GM23338 (cell line): ENCODE data around the gene DERA.

Source experiments
- CREB1 ChIP-seq: fragments of 250-450 bp; sonication (Bioruptor Pico); IDR thresholded peaks from 2 replicates; pipeline ENCODE4 v1.5.0; 2020; ENCODE audit warnings: low read depth, mild to moderate bottlenecking, moderate library complexity
- EZH2 ChIP-seq: fragments of 200-600 bp; sonication (generic); IDR thresholded peaks from one replicate; pipeline ENCODE4 v1.8.0; 2017; ENCODE audit warnings: antibody characterized with exemption, mild to moderate bottlenecking, low read depth; ENCODE audit not compliant: unreplicated experiment
- EZH2phosphoT487 ChIP-seq: fragments of 200-600 bp; sonication (generic); IDR thresholded peaks from one replicate; pipeline ENCODE4 v1.8.1; 2018; ENCODE audit warnings: antibody characterized with exemption; ENCODE audit not compliant: unreplicated experiment
- TF ChIP-seq, protein P1 (sequence below), 2 experiments: fragments of 200-600 bp in 1 of 2; sonication (generic) in 1 of 2; conservative IDR thresholded peaks; 2 replicates each; pipeline versions ENCODE4 v1.5.1 to v1.6.1; 2016 to 2017; ENCODE audit warnings: antibody characterized with exemption in 2 of 2, low read depth in 2 of 2, mild to moderate bottlenecking in 2 of 2, moderate library complexity in 1 of 2
- TF ChIP-seq, protein P2 (sequence below): IDR thresholded peaks from one replicate; pipeline ENCODE4 v1.6.1; 2018; ENCODE audit warnings: antibody characterized with exemption; ENCODE audit not compliant: unreplicated experiment

DNA sequence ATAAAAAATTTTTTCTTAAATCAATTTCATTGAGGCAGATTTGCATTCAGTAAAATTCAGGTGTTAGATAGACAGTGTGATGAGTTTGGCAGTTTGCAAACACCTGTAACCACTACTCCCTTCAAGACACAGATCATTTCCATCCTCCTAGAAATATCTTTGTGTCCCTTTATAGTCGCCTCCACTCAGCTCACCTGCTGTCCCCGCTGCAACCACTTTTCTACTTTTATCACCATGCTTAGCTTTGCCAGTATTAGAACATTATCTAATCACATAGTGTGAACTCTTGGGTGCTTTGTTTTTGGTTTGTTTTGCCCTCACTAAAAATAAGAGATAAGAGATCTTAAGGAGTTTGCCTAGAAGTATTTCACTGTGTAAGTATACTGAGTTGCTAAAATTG, 73.8 kb downstream of the DERA start:
- TF ChIP-seq, protein P1, sequence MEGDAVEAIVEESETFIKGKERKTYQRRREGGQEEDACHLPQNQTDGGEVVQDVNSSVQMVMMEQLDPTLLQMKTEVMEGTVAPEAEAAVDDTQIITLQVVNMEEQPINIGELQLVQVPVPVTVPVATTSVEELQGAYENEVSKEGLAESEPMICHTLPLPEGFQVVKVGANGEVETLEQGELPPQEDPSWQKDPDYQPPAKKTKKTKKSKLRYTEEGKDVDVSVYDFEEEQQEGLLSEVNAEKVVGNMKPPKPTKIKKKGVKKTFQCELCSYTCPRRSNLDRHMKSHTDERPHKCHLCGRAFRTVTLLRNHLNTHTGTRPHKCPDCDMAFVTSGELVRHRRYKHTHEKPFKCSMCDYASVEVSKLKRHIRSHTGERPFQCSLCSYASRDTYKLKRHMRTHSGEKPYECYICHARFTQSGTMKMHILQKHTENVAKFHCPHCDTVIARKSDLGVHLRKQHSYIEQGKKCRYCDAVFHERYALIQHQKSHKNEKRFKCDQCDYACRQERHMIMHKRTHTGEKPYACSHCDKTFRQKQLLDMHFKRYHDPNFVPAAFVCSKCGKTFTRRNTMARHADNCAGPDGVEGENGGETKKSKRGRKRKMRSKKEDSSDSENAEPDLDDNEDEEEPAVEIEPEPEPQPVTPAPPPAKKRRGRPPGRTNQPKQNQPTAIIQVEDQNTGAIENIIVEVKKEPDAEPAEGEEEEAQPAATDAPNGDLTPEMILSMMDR (conservative IDR thresholded peaks at IDR 0.05; ENCODE audit: low read depth in 2 of 2) = no peak
- TF ChIP-seq EZH2 (no peak), CREB1 (CRISPR knock-in tag) (no peak), EZH2phosphoT487 (no peak)
- TF ChIP-seq, protein P2, sequence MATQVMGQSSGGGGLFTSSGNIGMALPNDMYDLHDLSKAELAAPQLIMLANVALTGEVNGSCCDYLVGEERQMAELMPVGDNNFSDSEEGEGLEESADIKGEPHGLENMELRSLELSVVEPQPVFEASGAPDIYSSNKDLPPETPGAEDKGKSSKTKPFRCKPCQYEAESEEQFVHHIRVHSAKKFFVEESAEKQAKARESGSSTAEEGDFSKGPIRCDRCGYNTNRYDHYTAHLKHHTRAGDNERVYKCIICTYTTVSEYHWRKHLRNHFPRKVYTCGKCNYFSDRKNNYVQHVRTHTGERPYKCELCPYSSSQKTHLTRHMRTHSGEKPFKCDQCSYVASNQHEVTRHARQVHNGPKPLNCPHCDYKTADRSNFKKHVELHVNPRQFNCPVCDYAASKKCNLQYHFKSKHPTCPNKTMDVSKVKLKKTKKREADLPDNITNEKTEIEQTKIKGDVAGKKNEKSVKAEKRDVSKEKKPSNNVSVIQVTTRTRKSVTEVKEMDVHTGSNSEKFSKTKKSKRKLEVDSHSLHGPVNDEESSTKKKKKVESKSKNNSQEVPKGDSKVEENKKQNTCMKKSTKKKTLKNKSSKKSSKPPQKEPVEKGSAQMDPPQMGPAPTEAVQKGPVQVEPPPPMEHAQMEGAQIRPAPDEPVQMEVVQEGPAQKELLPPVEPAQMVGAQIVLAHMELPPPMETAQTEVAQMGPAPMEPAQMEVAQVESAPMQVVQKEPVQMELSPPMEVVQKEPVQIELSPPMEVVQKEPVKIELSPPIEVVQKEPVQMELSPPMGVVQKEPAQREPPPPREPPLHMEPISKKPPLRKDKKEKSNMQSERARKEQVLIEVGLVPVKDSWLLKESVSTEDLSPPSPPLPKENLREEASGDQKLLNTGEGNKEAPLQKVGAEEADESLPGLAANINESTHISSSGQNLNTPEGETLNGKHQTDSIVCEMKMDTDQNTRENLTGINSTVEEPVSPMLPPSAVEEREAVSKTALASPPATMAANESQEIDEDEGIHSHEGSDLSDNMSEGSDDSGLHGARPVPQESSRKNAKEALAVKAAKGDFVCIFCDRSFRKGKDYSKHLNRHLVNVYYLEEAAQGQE = no peak
